NB4 (cell line): ENCODE measurements around the gene PYDC2.

Source experiments
- MAX ChIP-seq: IDR thresholded peaks from 2 replicates; pipeline ENCODE4 v1.6.1; 2011; ENCODE audit warnings: low read depth, low read length
- POLR2A ChIP-seq: IDR thresholded peaks from 2 replicates; pipeline ENCODE4 v1.6.1; 2011; ENCODE audit warnings: mild to moderate bottlenecking; ENCODE audit not compliant: insufficient read length; ENCODE audit errors: extremely low read depth
- TF ChIP-seq, protein P1 (sequence below): IDR thresholded peaks from one replicate; pipeline ENCODE4 v1.5.1; 2012; ENCODE audit warnings: low read depth, low read length

DNA sequence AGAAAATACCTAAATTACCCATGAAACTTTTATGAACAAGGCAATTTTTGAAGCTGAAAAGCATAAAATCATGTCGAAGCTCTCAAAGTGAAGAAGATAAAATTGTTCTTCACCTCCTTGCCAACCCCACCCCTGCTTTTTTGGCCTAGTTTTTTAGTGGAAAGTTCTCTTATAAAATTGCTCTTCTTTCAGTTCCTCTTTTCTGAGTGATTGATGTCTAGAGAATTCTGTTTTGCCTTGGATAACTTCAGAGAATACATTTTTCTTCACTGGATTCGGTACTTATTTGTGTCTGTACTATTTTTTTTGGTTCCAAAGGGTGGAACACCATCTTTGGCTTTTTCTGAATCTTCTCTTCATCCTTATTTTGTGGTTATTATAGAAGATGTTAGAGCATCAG lies 25.0 kb upstream of the PYDC2 start:
- TF ChIP-seq, protein P1, sequence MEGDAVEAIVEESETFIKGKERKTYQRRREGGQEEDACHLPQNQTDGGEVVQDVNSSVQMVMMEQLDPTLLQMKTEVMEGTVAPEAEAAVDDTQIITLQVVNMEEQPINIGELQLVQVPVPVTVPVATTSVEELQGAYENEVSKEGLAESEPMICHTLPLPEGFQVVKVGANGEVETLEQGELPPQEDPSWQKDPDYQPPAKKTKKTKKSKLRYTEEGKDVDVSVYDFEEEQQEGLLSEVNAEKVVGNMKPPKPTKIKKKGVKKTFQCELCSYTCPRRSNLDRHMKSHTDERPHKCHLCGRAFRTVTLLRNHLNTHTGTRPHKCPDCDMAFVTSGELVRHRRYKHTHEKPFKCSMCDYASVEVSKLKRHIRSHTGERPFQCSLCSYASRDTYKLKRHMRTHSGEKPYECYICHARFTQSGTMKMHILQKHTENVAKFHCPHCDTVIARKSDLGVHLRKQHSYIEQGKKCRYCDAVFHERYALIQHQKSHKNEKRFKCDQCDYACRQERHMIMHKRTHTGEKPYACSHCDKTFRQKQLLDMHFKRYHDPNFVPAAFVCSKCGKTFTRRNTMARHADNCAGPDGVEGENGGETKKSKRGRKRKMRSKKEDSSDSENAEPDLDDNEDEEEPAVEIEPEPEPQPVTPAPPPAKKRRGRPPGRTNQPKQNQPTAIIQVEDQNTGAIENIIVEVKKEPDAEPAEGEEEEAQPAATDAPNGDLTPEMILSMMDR: no peak
- TF ChIP-seq MAX (no peak), POLR2A (no peak)
